Measurements from ENCODE around the gene CNTN4.

DNA sequence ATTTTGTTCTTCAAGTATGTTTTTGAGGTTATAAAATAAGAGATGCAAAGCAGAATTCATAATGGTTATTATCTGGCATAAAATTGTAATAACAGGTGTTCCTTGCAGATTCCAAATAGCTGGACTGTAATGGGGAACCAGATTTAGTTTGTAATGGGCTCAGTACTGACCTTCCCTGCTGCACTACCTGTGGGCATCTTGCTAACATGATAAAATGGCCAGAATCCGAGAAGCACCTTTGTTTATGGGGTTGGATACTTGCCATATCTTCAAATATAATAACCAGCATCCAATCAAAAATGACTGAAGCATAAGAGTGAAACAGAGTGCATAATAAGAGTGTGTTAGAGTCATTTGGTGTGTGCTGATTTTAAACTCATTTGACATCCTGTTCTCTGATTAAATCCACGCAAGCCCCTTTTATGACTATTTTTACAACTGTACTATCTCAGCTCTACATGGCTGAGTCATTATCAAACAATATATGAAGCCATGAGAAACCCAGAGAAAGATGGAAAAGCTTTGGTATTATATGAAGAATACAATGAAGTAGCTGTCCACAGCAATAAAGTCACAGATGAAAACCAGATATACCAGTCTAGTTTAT is 292.4 kb downstream of the CNTN4 start:
- TF ChIP-seq, protein P1, sequence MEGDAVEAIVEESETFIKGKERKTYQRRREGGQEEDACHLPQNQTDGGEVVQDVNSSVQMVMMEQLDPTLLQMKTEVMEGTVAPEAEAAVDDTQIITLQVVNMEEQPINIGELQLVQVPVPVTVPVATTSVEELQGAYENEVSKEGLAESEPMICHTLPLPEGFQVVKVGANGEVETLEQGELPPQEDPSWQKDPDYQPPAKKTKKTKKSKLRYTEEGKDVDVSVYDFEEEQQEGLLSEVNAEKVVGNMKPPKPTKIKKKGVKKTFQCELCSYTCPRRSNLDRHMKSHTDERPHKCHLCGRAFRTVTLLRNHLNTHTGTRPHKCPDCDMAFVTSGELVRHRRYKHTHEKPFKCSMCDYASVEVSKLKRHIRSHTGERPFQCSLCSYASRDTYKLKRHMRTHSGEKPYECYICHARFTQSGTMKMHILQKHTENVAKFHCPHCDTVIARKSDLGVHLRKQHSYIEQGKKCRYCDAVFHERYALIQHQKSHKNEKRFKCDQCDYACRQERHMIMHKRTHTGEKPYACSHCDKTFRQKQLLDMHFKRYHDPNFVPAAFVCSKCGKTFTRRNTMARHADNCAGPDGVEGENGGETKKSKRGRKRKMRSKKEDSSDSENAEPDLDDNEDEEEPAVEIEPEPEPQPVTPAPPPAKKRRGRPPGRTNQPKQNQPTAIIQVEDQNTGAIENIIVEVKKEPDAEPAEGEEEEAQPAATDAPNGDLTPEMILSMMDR (IDR thresholded peaks at IDR 0.05): no peak
- no peak for TF ChIP-seq POLR2A (IDR thresholded peaks at IDR 0.05; ENCODE audit: low read depth)
